ENCODE data around the gene DUSP1. TPM values are rescaled to one million over a fixed set of nuclear protein-coding genes. Genes with fewer than 3 reads are reported as not detected.

Gene DUSP1
- total RNA-seq, 4 donors from 2014 or later: 455 to 718 (median 676) TPM

GRCh38 chr5:172775326-172776234, 4.6 kb upstream of the DUSP1 start:
- peaks cover 38 to 73% (median 68%) of the 10 kb centered on the region in 4 donors for H3K4me1 ChIP-seq
- peaks cover 0 to 4% (median 0%) of the 10 kb centered on the region in 4 donors for H3K9me3 ChIP-seq
- peaks cover 0 to 3% (median 1%) of the 10 kb centered on the region in 4 donors for H3K36me3 ChIP-seq
- peaks cover 0 to 5% (median 0%) of the 10 kb centered on the region in 4 donors for H3K27me3 ChIP-seq
- DNase-seq (ENCODE audit: extremely low spot score): peak; percentile 98
- peak overlapping the region; percentile 99 to 100 (median 100) for H3K27ac ChIP-seq (replicated peaks in 1 of 4)
- TF ChIP-seq EP300 (IDR thresholded peaks at IDR 0.05) (peak; percentile 70), POLR2A (IDR thresholded peaks at IDR 0.05; ENCODE audit: low read depth) (peak; percentile 26), POLR2AphosphoS5 (IDR thresholded peaks at IDR 0.05) (peak in 1 of 2 donors; percentile 83)
- TF ChIP-seq, protein P1, sequence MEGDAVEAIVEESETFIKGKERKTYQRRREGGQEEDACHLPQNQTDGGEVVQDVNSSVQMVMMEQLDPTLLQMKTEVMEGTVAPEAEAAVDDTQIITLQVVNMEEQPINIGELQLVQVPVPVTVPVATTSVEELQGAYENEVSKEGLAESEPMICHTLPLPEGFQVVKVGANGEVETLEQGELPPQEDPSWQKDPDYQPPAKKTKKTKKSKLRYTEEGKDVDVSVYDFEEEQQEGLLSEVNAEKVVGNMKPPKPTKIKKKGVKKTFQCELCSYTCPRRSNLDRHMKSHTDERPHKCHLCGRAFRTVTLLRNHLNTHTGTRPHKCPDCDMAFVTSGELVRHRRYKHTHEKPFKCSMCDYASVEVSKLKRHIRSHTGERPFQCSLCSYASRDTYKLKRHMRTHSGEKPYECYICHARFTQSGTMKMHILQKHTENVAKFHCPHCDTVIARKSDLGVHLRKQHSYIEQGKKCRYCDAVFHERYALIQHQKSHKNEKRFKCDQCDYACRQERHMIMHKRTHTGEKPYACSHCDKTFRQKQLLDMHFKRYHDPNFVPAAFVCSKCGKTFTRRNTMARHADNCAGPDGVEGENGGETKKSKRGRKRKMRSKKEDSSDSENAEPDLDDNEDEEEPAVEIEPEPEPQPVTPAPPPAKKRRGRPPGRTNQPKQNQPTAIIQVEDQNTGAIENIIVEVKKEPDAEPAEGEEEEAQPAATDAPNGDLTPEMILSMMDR (IDR thresholded peaks at IDR 0.05): no peak
- 89% methylated on average over 6 of the region's 11 CpGs for WGBS
- intact Hi-C loops (cut with DNase I): no loop called here
- no peak overlapping the region for H3K4me3 ChIP-seq

GRCh38 chr5:172774561-172775315, 3.7 kb upstream of the DUSP1 start:
- Histone ChIP-seq H3K27me3 (peaks cover 0 to 8% (median 0%) of the 10 kb centered on the region in 4 donors), H3K4me1 (peaks cover 38 to 73% (median 68%) of the 10 kb centered on the region in 4 donors), H3K27ac (replicated peaks in 1 of 4) (peak overlapping the region; percentile 99 to 100 (median 100)), H3K36me3 (peaks cover 0 to 11% (median 8%) of the 10 kb centered on the region in 4 donors), H3K4me3 (no peak overlapping the region), H3K9me3 (peaks cover 0 to 7% (median 0%) of the 10 kb centered on the region in 4 donors)
- no peak for DNase-seq (ENCODE audit: extremely low spot score)
- WGBS: 87% methylated on average over 7 of the region's 7 CpGs
- intact Hi-C loops (cut with DNase I): no loop called here
- no peak for TF ChIP-seq POLR2AphosphoS5 (IDR thresholded peaks at IDR 0.05)
- TF ChIP-seq POLR2A (IDR thresholded peaks at IDR 0.05; ENCODE audit: low read depth): no peak
- TF ChIP-seq, protein P1 (IDR thresholded peaks at IDR 0.05): no peak
- no peak for TF ChIP-seq EP300 (IDR thresholded peaks at IDR 0.05)

- peak overlapping the region; percentile 99 to 100 (median 100) for H3K27ac ChIP-seq (replicated peaks in 1 of 4)
- no peak for TF ChIP-seq EP300 (IDR thresholded peaks at IDR 0.05)
- TF ChIP-seq, protein P1 (IDR thresholded peaks at IDR 0.05): no peak
- TF ChIP-seq POLR2A (IDR thresholded peaks at IDR 0.05; ENCODE audit: low read depth): no peak
- no peak for TF ChIP-seq POLR2AphosphoS5 (IDR thresholded peaks at IDR 0.05)
- peaks cover 0 to 7% (median 0%) of the 10 kb centered on the region in 4 donors for H3K9me3 ChIP-seq
- peaks cover 0 to 8% (median 0%) of the 10 kb centered on the region in 4 donors for H3K27me3 ChIP-seq
- H3K36me3 ChIP-seq: peaks cover 8 to 20% (median 17%) of the 10 kb centered on the region in 4 donors
- DNase-seq (ENCODE audit: extremely low spot score): no peak
- intact Hi-C loops (cut with DNase I): loop anchor here (2.0 kb wide), 1 partner anchor 95 kb away; no protein-coding TSS in a partner anchor
- peaks cover 38 to 73% (median 69%) of the 10 kb centered on the region in 4 donors for H3K4me1 ChIP-seq
- WGBS: 83% methylated on average over 8 of the region's 11 CpGs
- H3K4me3 ChIP-seq: no peak overlapping the region
These were observed 2.8 kb upstream of the DUSP1 start for GRCh38 chr5:172773481-172774469.

All from esophagus muscularis mucosa (tissue), 4 donors.